ENCODE data around the gene MYH13. TPM values are rescaled to one million over a fixed set of nuclear protein-coding genes. Genes with fewer than 3 reads are reported as not detected.

The MYH13 gene
- total and polyA plus RNA-seq, 9 of the 15 experiments (the other 6 are each of a cell fraction or from before 2014, with no cell fraction given) = 0.01 TPM; not detected in 8

- Histone ChIP-seq H3K9ac (ENCODE audit: insufficient read depth in 1 of 2, low read depth in 2 of 2, low read length in 2 of 2) (no peak overlapping the region), H3K4me1 (replicated peaks in 1 of 2; ENCODE audit: control insufficient read depth in 2 of 2, insufficient read depth in 2 of 2, low read length in 2 of 2) (no peaks in the 10 kb centered on the region), H3K9me1 (ENCODE audit: control insufficient read depth, insufficient read depth, low read length) (no peaks in the 10 kb centered on the region), H3K79me2 (ENCODE audit: control insufficient read depth, insufficient read depth, low read length) (no peaks in the 10 kb centered on the region), H4K20me1 (replicated peaks; ENCODE audit: control insufficient read depth, insufficient read depth, low read length) (no peaks in the 10 kb centered on the region), H2AFZ (ENCODE audit: low read depth, low read length) (no peak overlapping the region), H3K36me3 (ENCODE audit: control insufficient read depth, insufficient read depth, low read length) (no peaks in the 10 kb centered on the region), H3K4me2 (ENCODE audit: insufficient read depth, low read length) (no peak overlapping the region), H3K27ac (ENCODE audit: extremely low read depth, low read depth, low read length) (no peak overlapping the region), H3K4me3 (no peak overlapping the region), H3K9me3 (replicated peaks; ENCODE audit: control insufficient read depth, insufficient read depth, low read depth, low read length) (no peaks in the 10 kb centered on the region), H3K27me3 (ENCODE audit: control insufficient read depth in 2 of 2, insufficient read depth in 2 of 2, low read length in 2 of 2) (no peaks in the 10 kb centered on the region)
- WGBS (ENCODE audit: insufficient coverage, low coverage, missing lambda C conversion rate) = 0% methylated on average over 1 of the region's 1 CpG
- intact Hi-C loops (cut with micrococcal nuclease) (no loop called here), in situ Hi-C loops (cut with MboI) (no loop called here)
- FAIRE-seq = no peak
- ChIA-PET CTCF (ENCODE audit: low intra/inter-chr PET ratio) (no interaction called here), POLR2A (no interaction called here)
- no peak for ATAC-seq
- TF ChIP-seq ZNF347 (CRISPR knock-in tag; IDR thresholded peaks at IDR 0.05; ENCODE audit: low read depth) = no peak
- no peak for TF ChIP-seq SMAD4 (CRISPR knock-in tag; conservative IDR thresholded peaks at IDR 0.05)
- no peak for TF ChIP-seq ZEB2 (IDR thresholded peaks at IDR 0.05)
- TF ChIP-seq YY1 (IDR thresholded peaks at IDR 0.05; ENCODE audit: borderline replicate concordance in 1 of 3, control insufficient read depth in 1 of 3, extremely low read depth in 1 of 3, insufficient read depth in 3 of 3, insufficient read length in 1 of 3, insufficient replicate concordance in 2 of 3, low read depth in 1 of 3, low read length in 2 of 3) = no peak
- no peak for TF ChIP-seq DPF2 (IDR thresholded peaks at IDR 0.05)
- TF ChIP-seq ZNF586 (CRISPR knock-in tag; conservative IDR thresholded peaks at IDR 0.05) = no peak
- TF ChIP-seq STAT5A (IDR thresholded peaks at IDR 0.05; ENCODE audit: borderline replicate concordance, low read length) = no peak
- no peak for TF ChIP-seq JUN (IDR thresholded peaks at IDR 0.05; ENCODE audit: borderline replicate concordance, low read depth, low read length)
- TF ChIP-seq JUN (CRISPR knock-in tag; IDR thresholded peaks at IDR 0.05; ENCODE audit: borderline replicate concordance) = no peak
- TF ChIP-seq ZNF395 (CRISPR knock-in tag; IDR thresholded peaks at IDR 0.05) = no peak
- no peak for TF ChIP-seq PTRF (tag; IDR thresholded peaks at IDR 0.05)
- no peak for DNase-seq (ENCODE audit: extremely low read depth in 1 of 4, low spot score in 3 of 4)
- BruUV-seq (replicated peaks) = no TSS peak
Measured at GRCh38 chr17:10280068-10280467, 92.7 kb downstream of the MYH13 start.
